ENCODE results near the gene C8B. TPM values are rescaled to one million over a fixed set of nuclear protein-coding genes. Genes with fewer than 3 reads are reported as not detected.

C8B gene
- total and polyA plus RNA-seq, 2 of the 13 experiments (the other 11 are each of a cell fraction or from before 2014, with no cell fraction given): 8.4 to 11.3 TPM

GRCh38 chr1:56968878-56969495 is 3.2 kb upstream of the C8B start (continued):
- TF ChIP-seq ZNF407 (CRISPR knock-in tag; IDR thresholded peaks at IDR 0.05; ENCODE audit: not compliant biosample characterization) (no peak), ZNF230 (CRISPR knock-in tag; IDR thresholded peaks at IDR 0.05) (no peak), ZBTB46 (CRISPR knock-in tag; IDR thresholded peaks at IDR 0.05; ENCODE audit: borderline replicate concordance) (no peak), SATB2 (CRISPR knock-in tag; IDR thresholded peaks at IDR 0.05) (no peak)

Measured in HepG2 (cell line).